HFFc6 (cell line): Measurements from ENCODE around the gene ATP5F1D. TPM values are rescaled to one million over a fixed set of nuclear protein-coding genes. Genes with fewer than 3 reads are reported as not detected.
"Not testable (repeated sequence)": the region's sequence is repeated elsewhere in the genome, so short reads cannot be mapped to it uniquely, and the experiment has no call there.

Experiments
- DNase-seq: peaks from one replicate; pipeline ENCODE4 v3.0.0-alpha.2; 2018
- H3K27ac Mint-ChIP-seq: 2 replicates; pipeline ENCODE4 v1.8.0; 2020; ENCODE audit warnings: mild to moderate bottlenecking, mixed read lengths
- H3K27me3 Mint-ChIP-seq: 2 replicates; pipeline ENCODE4 v1.8.0; 2021; ENCODE audit warnings: mild to moderate bottlenecking, moderate library complexity, mixed read lengths; ENCODE audit not compliant: insufficient read depth
- H3K36me3 Mint-ChIP-seq: 2 replicates; pipeline ENCODE4 v1.8.0; 2021; ENCODE audit warnings: low read depth, mixed read lengths
- H3K4me1 Mint-ChIP-seq: 2 replicates; pipeline ENCODE4 v1.8.0; 2020; ENCODE audit warnings: low read depth, mixed read lengths
- H3K4me3 Mint-ChIP-seq: 2 replicates; pipeline ENCODE4 v1.8.0; 2020; ENCODE audit warnings: mild to moderate bottlenecking, moderate library complexity, mixed read lengths
- H3K9me3 Mint-ChIP-seq: 2 replicates; pipeline ENCODE4 v1.8.0; 2020; ENCODE audit warnings: mild to moderate bottlenecking, mixed read lengths
- CTCF ChIP-seq: fragments of 200-600 bp; sonication (generic); IDR thresholded peaks from 2 replicates; pipeline ENCODE4 v1.5.0; 2021; ENCODE audit warnings: antibody characterized with exemption, mild to moderate bottlenecking
- total RNA-seq, 6 experiments: library from RNA; stranded (reverse); fragmentation: NEBNext Ultra II Directional; extraction: Animal tissue kit (Norgen Biotek cat#: 25700); gene quantifications; 2 replicates in 1 of 6; 3 replicates in 5 of 6; pipeline ENCODE4 v1.2.3, GENCODE V29; 2021

The ATP5F1D gene
- total RNA-seq, 6 experiments from 2014 or later: 190 to 243 (median 217) TPM

GRCh38 chr19:1243768-1244692, 2.5 kb downstream of the ATP5F1D start:
- peak; percentile 96 for TF ChIP-seq CTCF
- Mint-ChIP-seq H3K27ac (peak overlapping the region; percentile 89), H3K4me1 (peaks cover 25% of the 10 kb centered on the region), H3K36me3 (no peaks in the 10 kb centered on the region), H3K27me3 (peaks cover 4% of the 10 kb centered on the region; the same call in 1 of the 2 replicates), H3K9me3 (no peaks in the 10 kb centered on the region), H3K4me3 (peak overlapping the region; percentile 71)
- DNase-seq: peak; percentile 71

GRCh38 chr19:1244693-1245451, 3.3 kb downstream of the ATP5F1D start:
- no peak; the same call in none of the 2 replicates for TF ChIP-seq CTCF
- peak overlapping the region; percentile 89 for H3K27ac Mint-ChIP-seq
- H3K9me3 Mint-ChIP-seq: no peaks in the 10 kb centered on the region
- H3K4me1 Mint-ChIP-seq: peaks cover 25% of the 10 kb centered on the region
- no peak for DNase-seq
- peaks cover 6% of the 10 kb centered on the region for H3K27me3 Mint-ChIP-seq
- peak overlapping the region; percentile 71 for H3K4me3 Mint-ChIP-seq
- no peaks in the 10 kb centered on the region for H3K36me3 Mint-ChIP-seq

- Mint-ChIP-seq H3K9me3 (no peaks in the 10 kb centered on the region), H3K27ac (no peak overlapping the region), H3K27me3 (peaks cover 6% of the 10 kb centered on the region), H3K4me1 (peaks cover 25% of the 10 kb centered on the region), H3K4me3 (no peak overlapping the region), H3K36me3 (no peaks in the 10 kb centered on the region)
- TF ChIP-seq CTCF: no peak
- no peak for DNase-seq
Observed at GRCh38 chr19:1245494-1246264, 4.1 kb downstream of the ATP5F1D start.

GRCh38 chr19:1246265-1247087, 4.9 kb downstream of the ATP5F1D start:
- not testable (repeated sequence) for H3K9me3 Mint-ChIP-seq, H3K4me3 Mint-ChIP-seq, H3K36me3 Mint-ChIP-seq, DNase-seq, H3K27me3 Mint-ChIP-seq, H3K27ac Mint-ChIP-seq
- peaks cover 17% of the 10 kb centered on the region for H3K4me1 Mint-ChIP-seq

DNA sequence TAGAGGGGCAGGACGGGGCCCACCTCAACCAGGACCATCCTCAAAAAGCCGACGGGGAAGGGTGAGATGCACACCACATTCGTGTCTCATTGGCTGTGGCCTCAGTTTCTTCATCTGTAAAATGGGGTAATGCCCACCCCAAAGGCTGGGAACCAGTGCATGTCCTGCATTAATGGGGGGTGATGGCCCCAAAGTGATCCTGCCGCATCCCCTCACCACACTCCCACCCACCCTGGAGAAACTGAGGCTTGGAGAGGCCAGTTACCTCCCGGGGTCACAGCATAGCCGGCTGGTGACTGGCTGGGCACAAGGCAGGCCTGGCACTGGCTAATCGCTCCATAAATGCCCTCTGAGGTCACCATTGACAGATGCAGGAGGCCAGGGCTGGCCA, 6.2 kb downstream of the ATP5F1D start:
- peaks cover 8% of the 10 kb centered on the region for H3K36me3 Mint-ChIP-seq
- H3K27me3 Mint-ChIP-seq: peaks cover 11% of the 10 kb centered on the region
- no peak for DNase-seq
- no peaks in the 10 kb centered on the region for H3K9me3 Mint-ChIP-seq
- peak overlapping the region; percentile 86 for H3K27ac Mint-ChIP-seq
- no peak for TF ChIP-seq CTCF
- H3K4me1 Mint-ChIP-seq: peaks cover 14% of the 10 kb centered on the region
- peak overlapping the region; percentile 82; the same call in 1 of the 2 replicates for H3K4me3 Mint-ChIP-seq
